ENCODE data around the gene CAMTA1.

CAMTA1 gene

DNA sequence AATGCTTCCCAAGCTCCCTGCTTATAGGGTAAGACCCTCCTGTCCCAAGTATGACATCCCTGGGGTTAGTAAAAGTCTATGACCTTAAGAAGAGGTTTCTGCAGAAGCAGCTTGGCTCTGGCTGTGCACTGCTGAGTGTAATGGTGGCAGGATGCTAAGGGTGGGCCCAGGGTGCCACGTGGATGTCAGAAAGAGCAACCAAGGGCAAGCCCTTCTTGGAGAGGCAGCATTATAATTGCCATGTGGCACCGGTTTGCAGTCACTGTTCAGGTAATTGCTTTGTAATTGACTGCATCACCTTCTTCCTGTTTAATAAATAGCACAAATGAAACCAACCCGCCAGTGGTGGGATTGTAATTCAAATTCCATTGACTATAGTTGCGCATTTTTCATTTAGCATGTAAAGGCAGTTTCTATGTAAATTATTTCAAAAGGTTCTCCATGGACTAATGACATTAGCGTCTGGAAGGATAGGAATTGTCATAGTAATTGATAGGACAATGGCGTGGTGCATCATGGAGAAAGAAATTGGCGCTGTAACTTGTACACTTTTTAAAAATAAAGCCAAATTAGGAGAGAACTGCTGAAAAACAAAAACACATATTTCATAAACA is 495.2 kb downstream of the CAMTA1 start:
- DNase-seq (ENCODE audit: low read depth) = no peak
- H3K4me3 ChIP-seq (ENCODE audit: low read length) = no peak overlapping the region
- TF ChIP-seq, protein P1, sequence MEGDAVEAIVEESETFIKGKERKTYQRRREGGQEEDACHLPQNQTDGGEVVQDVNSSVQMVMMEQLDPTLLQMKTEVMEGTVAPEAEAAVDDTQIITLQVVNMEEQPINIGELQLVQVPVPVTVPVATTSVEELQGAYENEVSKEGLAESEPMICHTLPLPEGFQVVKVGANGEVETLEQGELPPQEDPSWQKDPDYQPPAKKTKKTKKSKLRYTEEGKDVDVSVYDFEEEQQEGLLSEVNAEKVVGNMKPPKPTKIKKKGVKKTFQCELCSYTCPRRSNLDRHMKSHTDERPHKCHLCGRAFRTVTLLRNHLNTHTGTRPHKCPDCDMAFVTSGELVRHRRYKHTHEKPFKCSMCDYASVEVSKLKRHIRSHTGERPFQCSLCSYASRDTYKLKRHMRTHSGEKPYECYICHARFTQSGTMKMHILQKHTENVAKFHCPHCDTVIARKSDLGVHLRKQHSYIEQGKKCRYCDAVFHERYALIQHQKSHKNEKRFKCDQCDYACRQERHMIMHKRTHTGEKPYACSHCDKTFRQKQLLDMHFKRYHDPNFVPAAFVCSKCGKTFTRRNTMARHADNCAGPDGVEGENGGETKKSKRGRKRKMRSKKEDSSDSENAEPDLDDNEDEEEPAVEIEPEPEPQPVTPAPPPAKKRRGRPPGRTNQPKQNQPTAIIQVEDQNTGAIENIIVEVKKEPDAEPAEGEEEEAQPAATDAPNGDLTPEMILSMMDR (conservative IDR thresholded peaks at IDR 0.05; ENCODE audit: low read depth, low read length) = no peak

DNA sequence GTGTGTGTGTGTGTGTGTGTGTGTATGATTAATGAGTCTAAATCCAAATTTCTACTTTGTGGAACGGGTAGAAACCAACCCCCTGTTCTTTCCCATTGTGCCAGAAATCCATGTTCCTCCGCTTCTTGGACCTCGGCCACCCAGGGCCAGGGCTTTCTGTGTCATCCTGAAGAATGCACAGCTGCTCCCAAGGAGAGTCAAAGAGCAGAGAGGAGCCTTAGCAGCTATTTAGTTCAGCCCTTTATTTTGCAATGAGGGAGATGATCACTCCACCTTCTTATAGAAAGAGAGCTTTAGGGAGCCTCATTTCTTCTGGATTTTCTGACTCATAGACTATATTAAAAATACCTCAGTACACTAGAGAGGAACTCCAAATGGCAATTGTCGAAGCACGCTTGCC is 496.6 kb downstream of the CAMTA1 start:
- DNase-seq (ENCODE audit: low read depth) = no peak
- TF ChIP-seq, protein P1 (conservative IDR thresholded peaks at IDR 0.05; ENCODE audit: low read depth, low read length) = no peak
- H3K4me3 ChIP-seq (ENCODE audit: low read length) = no peak overlapping the region

DNA sequence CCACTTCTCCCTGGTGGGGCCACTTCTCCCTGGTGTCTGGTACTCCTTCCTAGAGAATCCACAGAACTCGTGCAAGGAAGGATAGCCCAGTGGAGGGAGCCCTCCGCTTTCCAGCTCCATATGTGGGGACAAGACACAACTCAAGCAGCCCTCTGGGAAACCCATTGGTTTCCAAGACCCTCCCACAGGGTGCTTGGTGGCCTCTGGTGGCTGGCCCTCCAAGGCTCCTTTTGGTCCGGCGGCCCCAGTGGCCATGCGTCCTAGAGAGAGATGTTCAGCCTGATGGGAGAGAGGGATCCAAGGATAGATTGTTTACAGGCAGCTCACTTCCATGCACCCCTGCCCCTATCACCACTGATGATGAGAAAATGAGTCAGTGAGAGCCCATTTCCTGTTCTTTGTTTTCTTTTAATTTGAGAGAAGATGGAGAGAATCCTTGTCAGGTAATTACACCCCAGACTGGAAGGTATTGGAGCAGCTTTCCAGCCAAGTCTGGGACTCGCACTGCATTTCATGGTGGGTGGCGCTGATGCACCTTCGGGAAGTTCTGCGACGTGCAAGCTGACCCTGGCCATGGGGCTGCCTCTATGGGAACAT is 499.7 kb downstream of the CAMTA1 start:
- no peak overlapping the region for H3K4me3 ChIP-seq (ENCODE audit: low read length)
- no peak for DNase-seq (ENCODE audit: low read depth)
- TF ChIP-seq, protein P1 (conservative IDR thresholded peaks at IDR 0.05; ENCODE audit: low read depth, low read length) = no peak

DNA sequence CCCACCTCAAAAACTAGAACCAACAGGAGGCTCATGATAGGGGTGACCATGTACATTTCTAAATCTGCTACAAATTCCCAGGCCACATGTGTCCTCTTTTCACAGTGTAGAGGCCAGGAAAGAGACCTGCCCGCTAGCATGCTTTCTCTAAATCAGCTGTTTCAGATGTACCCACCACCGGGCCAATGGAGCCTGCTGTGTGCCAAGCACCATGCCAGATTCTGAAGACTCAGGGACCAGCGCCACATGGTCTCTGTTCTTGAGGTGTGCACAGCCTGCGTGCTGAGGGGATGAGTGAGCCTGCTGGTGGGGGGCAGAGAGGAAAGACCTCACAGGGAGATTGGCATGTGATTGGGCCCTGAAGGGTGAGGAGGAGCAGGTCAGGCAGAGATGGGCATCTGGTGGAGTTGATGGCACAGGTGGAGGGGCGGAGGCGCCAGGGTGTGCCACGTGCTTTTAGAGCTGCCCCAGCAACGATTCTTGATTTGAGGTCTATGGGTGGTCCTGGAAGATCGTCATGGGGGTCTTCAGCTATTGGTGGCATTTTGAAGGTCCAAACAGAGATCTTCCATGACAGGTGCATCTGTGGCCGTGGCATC is 500.7 kb downstream of the CAMTA1 start:
- TF ChIP-seq, protein P1 (conservative IDR thresholded peaks at IDR 0.05; ENCODE audit: low read depth, low read length) = no peak
- DNase-seq (ENCODE audit: low read depth) = no peak
- H3K4me3 ChIP-seq (ENCODE audit: low read length) = no peak overlapping the region

DNA sequence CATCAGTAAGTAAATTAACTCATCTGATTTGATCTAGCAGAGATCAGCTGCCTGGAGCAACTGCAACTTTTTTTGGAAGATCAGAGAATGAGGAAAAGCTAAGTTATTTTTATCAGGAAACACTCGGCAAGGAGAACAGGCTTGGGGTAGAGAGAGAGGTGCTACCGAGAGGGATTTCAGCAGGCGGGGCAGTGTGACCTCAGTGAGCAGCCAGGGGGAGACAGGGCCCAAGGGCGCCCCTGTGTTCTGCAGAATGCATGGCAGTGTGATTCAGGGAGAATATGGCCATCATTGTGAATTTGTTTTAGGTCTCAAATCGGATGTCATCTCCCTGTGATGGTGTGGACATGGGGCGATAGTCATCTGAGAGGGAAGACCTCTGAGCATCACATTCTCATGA is 501.8 kb downstream of the CAMTA1 start:
- TF ChIP-seq, protein P1 (conservative IDR thresholded peaks at IDR 0.05; ENCODE audit: low read depth, low read length) = peak; percentile 27
- no peak for DNase-seq (ENCODE audit: low read depth)
- H3K4me3 ChIP-seq (ENCODE audit: low read length) = no peak overlapping the region

DNA sequence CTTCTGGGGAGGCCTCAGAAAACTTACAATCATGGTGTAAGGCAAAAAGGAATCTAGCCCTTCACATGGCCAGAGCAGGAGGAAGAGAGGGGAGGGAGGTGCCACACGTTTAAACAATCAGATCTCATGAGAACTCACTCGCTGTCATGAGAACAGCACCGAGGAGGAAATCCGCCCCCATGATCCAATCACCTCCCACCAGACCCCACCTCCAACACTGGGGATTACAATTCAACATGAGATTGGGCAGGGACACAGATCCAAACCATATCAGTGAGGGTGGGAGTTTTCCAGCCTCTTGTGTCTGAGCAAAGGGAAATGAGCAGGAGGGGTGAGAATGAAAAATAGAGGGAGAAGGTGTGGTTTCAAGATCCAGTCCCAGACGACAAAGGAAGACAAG is 503.7 kb downstream of the CAMTA1 start:
- TF ChIP-seq, protein P1 (conservative IDR thresholded peaks at IDR 0.05; ENCODE audit: low read depth, low read length) = no peak
- H3K4me3 ChIP-seq (ENCODE audit: low read length) = no peak overlapping the region
- DNase-seq (ENCODE audit: low read depth) = no peak

DNA sequence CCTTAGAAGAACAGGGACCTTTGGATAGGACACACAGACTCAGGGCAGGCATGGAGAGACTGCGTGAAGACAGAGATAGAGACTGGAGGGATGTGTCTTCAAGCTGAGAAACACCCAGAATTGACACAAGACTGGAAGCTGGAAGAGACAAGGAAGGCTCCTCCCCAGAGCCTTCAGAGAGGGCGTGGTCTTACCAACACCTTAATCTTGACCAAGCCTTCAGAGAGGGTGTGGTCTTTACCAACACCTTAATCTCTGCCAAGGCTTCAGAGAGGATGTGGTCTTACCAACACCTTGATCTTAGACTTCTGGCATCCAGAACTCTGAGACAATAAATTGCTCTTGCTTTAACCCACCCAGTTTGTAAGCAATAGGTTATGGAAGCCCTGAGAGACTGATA is 504.4 kb downstream of the CAMTA1 start:
- no peak overlapping the region for H3K4me3 ChIP-seq (ENCODE audit: low read length)
- TF ChIP-seq, protein P1 (conservative IDR thresholded peaks at IDR 0.05; ENCODE audit: low read depth, low read length) = no peak
- no peak for DNase-seq (ENCODE audit: low read depth)

All from retinal pigment epithelial cell (primary cell).